OCI-LY1 (cell line): ENCODE results near the gene DCLRE1A.
"Not testable (repeated sequence)": the region's sequence is repeated elsewhere in the genome, so short reads cannot be mapped to it uniquely, and the experiment has no call there.

Experiments
- H2AFZ ChIP-seq: fragments of 200-600 bp; sonication (generic), shearing (Covaris generic); 2 replicates; pipeline ENCODE4 v1.6.0; 2014; ENCODE audit warnings: antibody characterized with exemption, mild to moderate bottlenecking, low read length
- H3F3A ChIP-seq: fragments of 200-600 bp; sonication (generic), shearing (Covaris generic); 2 replicates; pipeline ENCODE4 v1.6.0; 2014; ENCODE audit warnings: mild to moderate bottlenecking, antibody characterized with exemption, low read length, moderate library complexity; ENCODE audit not compliant: insufficient read depth
- H3K27ac ChIP-seq: fragments of 200-600 bp; sonication (generic); 2 replicates; pipeline ENCODE4 v1.5.1; 2014; ENCODE audit warnings: low read length, mixed run types, mild to moderate bottlenecking, low read depth; ENCODE audit not compliant: poor library complexity, severe bottlenecking
- H3K27me3 ChIP-seq: fragments of 200-600 bp; sonication (generic); 2 replicates; pipeline ENCODE4 v1.6.0; 2014; ENCODE audit warnings: antibody characterized with exemption, mild to moderate bottlenecking, low read length, moderate library complexity; ENCODE audit not compliant: insufficient read depth
- H3K36me3 ChIP-seq: fragments of 200-600 bp; sonication (generic); 2 replicates; pipeline ENCODE4 v1.6.1; 2014; ENCODE audit warnings: mild to moderate bottlenecking, antibody characterized with exemption, low read length, moderate library complexity, mixed read lengths; ENCODE audit not compliant: insufficient read depth
- H3K4me1 ChIP-seq: fragments of 200-600 bp; sonication (generic); 2 replicates; pipeline ENCODE4 v1.5.1; 2014; ENCODE audit warnings: mild to moderate bottlenecking, low read length, moderate library complexity; ENCODE audit not compliant: insufficient read depth, severe bottlenecking
- H3K4me2 ChIP-seq: fragments of 200-600 bp; sonication (generic), shearing (Covaris generic); 2 replicates; pipeline ENCODE4 v1.6.1; 2014; ENCODE audit warnings: low read length
- H3K4me3 ChIP-seq: fragments of 200-600 bp; sonication (generic); 2 replicates; pipeline ENCODE4 v1.5.1; 2014; ENCODE audit warnings: low read length, low read depth, mild to moderate bottlenecking, mixed read lengths; ENCODE audit not compliant: poor library complexity, severe bottlenecking
- H3K79me2 ChIP-seq: fragments of 200-600 bp; shearing (Covaris generic); 2 replicates; pipeline ENCODE4 v1.6.1; 2016; ENCODE audit warnings: mixed run types, low read length, mixed read lengths; ENCODE audit not compliant: insufficient read depth
- H3K9ac ChIP-seq: fragments of 200-600 bp; sonication (generic), shearing (Covaris generic); 2 replicates; pipeline ENCODE4 v1.6.1; 2014; ENCODE audit warnings: mild to moderate bottlenecking, low read length, mixed read lengths
- H3K9me2 ChIP-seq: fragments of 200-600 bp; sonication (generic), shearing (Covaris generic); 2 replicates; pipeline ENCODE4 v1.6.1; 2014; ENCODE audit warnings: low read depth, mild to moderate bottlenecking, low read length, mixed read lengths
- H3K9me3 ChIP-seq: fragments of 200-600 bp; shearing (Covaris generic); 2 replicates; pipeline ENCODE4 v1.6.1; 2014; ENCODE audit warnings: low read length, mixed read lengths
- H4K20me1 ChIP-seq: fragments of 200-600 bp; sonication (generic), shearing (Covaris generic); 2 replicates; pipeline ENCODE4 v1.6.0; 2016; ENCODE audit warnings: mild to moderate bottlenecking, low read length; ENCODE audit not compliant: insufficient read depth
- CTCF ChIP-seq: fragments of 200-600 bp; sonication (generic), shearing (Covaris generic); IDR thresholded peaks from 2 replicates; pipeline ENCODE4 v1.5.1; 2017; ENCODE audit warnings: mild to moderate bottlenecking, antibody characterized with exemption, low read length, moderate library complexity, mixed read lengths
- EZH2 ChIP-seq: fragments of 200-600 bp; sonication (generic), shearing (Covaris generic); IDR thresholded peaks from 2 replicates; pipeline ENCODE4 v1.8.0; 2017; ENCODE audit warnings: borderline replicate concordance, mixed run types, mild to moderate bottlenecking, antibody characterized with exemption, low read length, moderate library complexity, mixed read lengths

The DCLRE1A gene

DNA sequence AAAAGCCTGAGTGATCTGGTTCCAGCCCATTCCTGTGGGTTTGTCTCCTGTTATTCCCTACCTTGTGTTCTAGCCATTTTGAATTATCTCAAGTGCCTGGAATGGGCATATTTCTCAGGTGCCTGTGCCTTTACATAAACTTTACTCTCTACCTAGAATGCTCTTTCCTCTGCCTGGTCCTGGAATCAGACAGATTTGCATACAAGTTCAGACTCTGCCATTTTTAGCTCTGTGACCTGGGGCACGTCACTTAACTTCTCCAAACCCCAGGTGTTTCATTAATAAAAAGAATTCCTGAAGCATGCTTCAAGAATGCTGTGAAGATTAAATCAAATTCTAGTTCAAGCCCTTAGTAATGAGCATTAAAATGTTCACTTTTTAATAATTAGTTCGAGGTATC, 7.8 kb downstream of the DCLRE1A start:
- Histone ChIP-seq H3K4me3 (no peak overlapping the region), H3K9me2 (no peaks in the 10 kb centered on the region), H3K36me3 (peaks cover 28% of the 10 kb centered on the region; the same call in 1 of the 2 replicates), H3K9me3 (no peaks in the 10 kb centered on the region), H4K20me1 (no peaks in the 10 kb centered on the region), H3K27me3 (no peaks in the 10 kb centered on the region), H3F3A (0 out of 2 replicates have a peak, but pooled peaks cover 5% of the 10 kb centered on the region), H3K79me2 (no peaks in the 10 kb centered on the region), H3K9ac (no peak overlapping the region), H2AFZ (no peak overlapping the region), H3K27ac (no peak overlapping the region), H3K4me1 (peaks cover 20% of the 10 kb centered on the region), H3K4me2 (no peak overlapping the region)
- TF ChIP-seq EZH2 (no peak), CTCF (no peak)

GRCh38 chr10:113843972-113844485, 9.9 kb downstream of the DCLRE1A start:
- Histone ChIP-seq H3K36me3 (peaks cover 38% of the 10 kb centered on the region; the same call in 1 of the 2 replicates), H3K4me3 (no peak overlapping the region), H4K20me1 (no peaks in the 10 kb centered on the region), H3K27me3 (no peaks in the 10 kb centered on the region), H3F3A (no peaks in the 10 kb centered on the region), H3K4me1 (peaks cover 6% of the 10 kb centered on the region), H3K79me2 (no peaks in the 10 kb centered on the region), H3K4me2 (no peak overlapping the region), H3K9me3 (no peaks in the 10 kb centered on the region), H3K9me2 (no peaks in the 10 kb centered on the region), H2AFZ (no peak overlapping the region), H3K9ac (no peak overlapping the region), H3K27ac (no peak overlapping the region)
- TF ChIP-seq EZH2 (no peak), CTCF (no peak)

GRCh38 chr10:113842171-113842570, 11.7 kb downstream of the DCLRE1A start:
- H3K4me1 ChIP-seq: no peaks in the 10 kb centered on the region

DNA sequence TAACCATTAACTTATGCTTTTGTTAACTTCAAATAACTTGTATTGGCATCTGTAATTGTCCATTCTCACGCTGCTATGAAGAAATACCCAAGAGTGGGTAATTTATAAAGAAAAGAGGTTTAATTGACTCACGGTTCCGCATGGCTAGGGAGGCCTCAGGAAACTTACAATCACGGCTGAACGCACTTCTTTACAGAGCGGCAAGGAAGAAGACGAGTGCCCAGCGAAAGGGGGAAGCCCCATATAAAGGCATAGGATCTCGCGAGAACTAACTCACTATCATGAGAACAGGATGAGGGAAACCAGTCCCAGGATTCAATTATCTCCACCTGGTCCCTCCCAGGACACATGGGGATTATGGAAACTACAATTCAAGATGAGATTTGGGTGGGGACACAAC, 25.3 kb downstream of the DCLRE1A start:
- not testable (repeated sequence) for H3K9me2 ChIP-seq, H3K4me3 ChIP-seq, H3K79me2 ChIP-seq, H2AFZ ChIP-seq, H3K4me1 ChIP-seq, H3K27ac ChIP-seq, H3K27me3 ChIP-seq, H3F3A ChIP-seq, H4K20me1 ChIP-seq, H3K36me3 ChIP-seq, H3K9me3 ChIP-seq, H3K9ac ChIP-seq, H3K4me2 ChIP-seq

More at GRCh38 chr10:113842171-113842570, 11.7 kb downstream of the DCLRE1A start:
- H3K4me2 ChIP-seq: no peak overlapping the region
- no peak for TF ChIP-seq EZH2
- no peak for TF ChIP-seq CTCF
- H3K9me2 ChIP-seq: no peaks in the 10 kb centered on the region
- H3F3A ChIP-seq: no peaks in the 10 kb centered on the region
- no peaks in the 10 kb centered on the region for H3K9me3 ChIP-seq
- H3K36me3 ChIP-seq: peaks cover 38% of the 10 kb centered on the region; the same call in 1 of the 2 replicates
- no peaks in the 10 kb centered on the region for H4K20me1 ChIP-seq
- H3K27ac ChIP-seq: no peak overlapping the region
- no peak overlapping the region for H3K9ac ChIP-seq
- H3K4me3 ChIP-seq: no peak overlapping the region
- no peak overlapping the region for H2AFZ ChIP-seq
- no peaks in the 10 kb centered on the region for H3K79me2 ChIP-seq
- H3K27me3 ChIP-seq: no peaks in the 10 kb centered on the region
